Endothelial cell of umbilical vein (primary cell): ENCODE data around the gene COL20A1. TPM values are rescaled to one million over a fixed set of nuclear protein-coding genes. Genes with fewer than 3 reads are reported as not detected.

Experiments used
- BruUV-seq: library from RNA; stranded (reverse); fragments of 400-500 nt; replicated peaks from 2 replicates; lab custom pipeline; 2021; lab: Mats Ljungman, UMichigan
- CTCF ChIA-PET: fragments of 300-600, 350-600 bp; sonication (Branson Sonifier 250); formaldehyde crosslinking; loops from one replicate; lab custom pipeline; 2021; ENCODE audit warnings: antibody characterized with exemption, inconsistent platforms; lab: Charles Lee
- POLR2A ChIA-PET: fragments of 300-600, 350-600 bp; sonication (Branson Sonifier 250); formaldehyde crosslinking; loops from one replicate; lab custom pipeline; 2021; ENCODE audit warnings: antibody characterized with exemption, inconsistent platforms; lab: Charles Lee
- DNase-seq: peaks from one replicate; pipeline ENCODE4 v3.0.0-alpha.2; 2011; ENCODE audit warnings: low read depth, low spot score
- FAIRE-seq: peaks from 2 replicates; lab custom pipeline; 2011; peaks lifted over from hg19 to GRCh38; lab: Jason Lieb, UNC
- H2AFZ ChIP-seq: 2 replicates; pipeline ENCODE4 v1.6.0; 2012; ENCODE audit warnings: low read depth, low read length, control low read depth, inconsistent platforms
- H3K27ac ChIP-seq: 2 replicates; pipeline ENCODE4 v1.5.1; 2011; ENCODE audit warnings: low read depth, mild to moderate bottlenecking, control low read depth, low read length, moderate library complexity; ENCODE audit not compliant: insufficient read depth
- H3K27me3 ChIP-seq, 2 experiments: 2 replicates each; pipeline versions ENCODE4 v1.6.0 to v1.6.1; 2011; ENCODE audit warnings: low read length in 2 of 2, mixed read lengths in 1 of 2; ENCODE audit not compliant: control insufficient read depth in 2 of 2, insufficient read depth in 2 of 2
- H3K36me3 ChIP-seq, 2 experiments: 2 replicates in 1 of 2; 3 replicates in 1 of 2; pipeline ENCODE4 v1.5.1; 2011; ENCODE audit warnings: low read length in 2 of 2, mild to moderate bottlenecking in 1 of 2, moderate library complexity in 1 of 2; ENCODE audit not compliant: control insufficient read depth in 2 of 2, insufficient read depth in 2 of 2; ENCODE audit errors: extremely low read depth in 1 of 2
- H3K4me1 ChIP-seq: 3 replicates; pipeline ENCODE4 v1.5.1; 2011; ENCODE audit warnings: mild to moderate bottlenecking, low read length; ENCODE audit not compliant: control insufficient read depth, insufficient read depth; ENCODE audit errors: extremely low read depth
- H3K4me2 ChIP-seq: 2 replicates; pipeline ENCODE4 v1.6.1; 2011; ENCODE audit warnings: low read length, control low read depth, mixed read lengths; ENCODE audit not compliant: insufficient read depth
- H3K4me3 ChIP-seq, 3 experiments: fragments of 200-600 bp in 1 of 3; sonication (generic), shearing (Covaris generic) in 1 of 3; replicated peaks in 1 of 3; 2 replicates each; pipeline ENCODE4 v1.5.1; 2011 to 2016; ENCODE audit warnings: control low read depth in 3 of 3, low read length in 3 of 3, mild to moderate bottlenecking in 2 of 3, inconsistent platforms in 1 of 3, low read depth in 1 of 3, moderate library complexity in 1 of 3; ENCODE audit not compliant: insufficient read depth in 1 of 3
- H3K79me2 ChIP-seq: 2 replicates; pipeline ENCODE4 v1.6.0; 2012; ENCODE audit warnings: low read length, inconsistent platforms; ENCODE audit not compliant: control insufficient read depth, insufficient read depth
- H3K9ac ChIP-seq: replicated peaks from 2 replicates; pipeline ENCODE3; 2011; ENCODE audit warnings: low read length, control low read depth; ENCODE audit not compliant: insufficient read depth; ENCODE audit errors: extremely low read depth
- H3K9me1 ChIP-seq: replicated peaks from 3 replicates; pipeline ENCODE4 v1.6.0; 2011; ENCODE audit warnings: mild to moderate bottlenecking, low read length; ENCODE audit not compliant: control insufficient read depth, insufficient read depth; ENCODE audit errors: extremely low read depth
- H3K9me3 ChIP-seq: replicated peaks from 2 replicates; pipeline ENCODE4 v1.5.1; 2012; ENCODE audit warnings: low read length, inconsistent platforms; ENCODE audit not compliant: control insufficient read depth, insufficient read depth
- H4K20me1 ChIP-seq: replicated peaks from 2 replicates; pipeline ENCODE3; 2011; ENCODE audit warnings: mild to moderate bottlenecking, low read length; ENCODE audit not compliant: control insufficient read depth, insufficient read depth; ENCODE audit errors: extremely low read depth
- FOS ChIP-seq: IDR thresholded peaks from 2 replicates; pipeline ENCODE4 v1.6.1; 2011; ENCODE audit warnings: mild to moderate bottlenecking, low read length, moderate library complexity, borderline replicate concordance; ENCODE audit not compliant: insufficient read depth
- GATA2 ChIP-seq: IDR thresholded peaks from 2 replicates; pipeline ENCODE4 v1.7.0; 2011; ENCODE audit warnings: low read depth, mild to moderate bottlenecking, moderate library complexity, mixed read lengths, low read length; ENCODE audit not compliant: insufficient read length, insufficient read depth
- JUN ChIP-seq: IDR thresholded peaks from 2 replicates; pipeline ENCODE4 v1.6.1; 2011; ENCODE audit warnings: borderline replicate concordance, low read depth; ENCODE audit not compliant: insufficient read length, insufficient read depth
- MAX ChIP-seq: IDR thresholded peaks from 2 replicates; pipeline ENCODE4 v1.6.1; 2011; ENCODE audit not compliant: insufficient read depth, insufficient read length
- dilution Hi-C: fragments of 300-500 bp; cut with MboI; formaldehyde crosslinking; loops from one replicate; pipeline ENCODE4 v1.15.0; 2019; ENCODE audit warnings: low sequenced_read_pairs; ENCODE audit not compliant: extremely low pct_ligation_motif_present
- intact Hi-C: fragments of 100-400 bp; cut with micrococcal nuclease; formaldehyde crosslinking; loops from one replicate; pipeline ENCODE4 v1.10.0; 2022
- polyA plus RNA-seq, 4 experiments: library from polyadenylated mRNA; depleted of rRNA in 3 of 4; stranded (reverse) in 3 of 4; unstranded in 1 of 4; fragments of >200 nt; gene quantifications; 2 replicates each; pipeline versions ENCODE4 v1.2.1 to v1.2.3, GENCODE V29; 2011 to 2012; ENCODE audit warnings: missing spikeins in 1 of 4
- total RNA-seq: library from RNA; stranded (reverse); gene quantifications from 2 replicates; pipeline ENCODE4 v1.2.3, GENCODE V29; 2021

The COL20A1 gene
- total and polyA plus RNA-seq, 2 donors (not counting 3 experiments of a cell fraction or from before 2014, with no cell fraction given), result not detected

GRCh38 chr20:63317061-63317460 is 24.1 kb downstream of the COL20A1 start:
- no peaks in the 10 kb centered on the region for H4K20me1 ChIP-seq
- ChIA-PET POLR2A (no interaction called here), CTCF (interaction anchor here (1.9 to 2.4 kb wide), 3 partner anchors 8 to 94 kb away, joined by 4 to 11 read pairs (median 8); no protein-coding TSS in a partner anchor)
- H3K9me1 ChIP-seq, result no peaks in the 10 kb centered on the region
- H3K27me3 ChIP-seq, result no peaks in the 10 kb centered on the region
- H3K4me3 ChIP-seq, result no peak overlapping the region
- H3K36me3 ChIP-seq, result no peaks in the 10 kb centered on the region
- dilution Hi-C loops (no loop called here), intact Hi-C loops (no loop called here)
- H2AFZ ChIP-seq, result no peak overlapping the region
- H3K79me2 ChIP-seq, result no peaks in the 10 kb centered on the region
- DNase-seq (no peak), FAIRE-seq (no peak)
- TF ChIP-seq FOS, result no peak
- no peak overlapping the region for H3K4me2 ChIP-seq
- no TSS peak for BruUV-seq
- no peaks in the 10 kb centered on the region for H3K9me3 ChIP-seq
- H3K27ac ChIP-seq, result no peak overlapping the region
- no peak overlapping the region for H3K9ac ChIP-seq
- H3K4me1 ChIP-seq, result no peaks in the 10 kb centered on the region

GRCh38 chr20:63317601-63318291 is 24.8 kb downstream of the COL20A1 start:
- no peak overlapping the region for H3K4me3 ChIP-seq
- H2AFZ ChIP-seq, result no peak overlapping the region
- no peaks in the 10 kb centered on the region for H3K27me3 ChIP-seq
- POLR2A ChIA-PET, result no interaction called here
- no peaks in the 10 kb centered on the region for H3K9me3 ChIP-seq
- no peaks in the 10 kb centered on the region for H3K79me2 ChIP-seq
- intact Hi-C loops (no loop called here), dilution Hi-C loops (no loop called here)
- no peak for TF ChIP-seq GATA2
- no peak for TF ChIP-seq MAX
- no peak for TF ChIP-seq JUN
- no peak overlapping the region for H3K9ac ChIP-seq
- CTCF ChIA-PET, result interaction anchor here (0.6 to 2.4 kb wide), 4 partner anchors 9 to 676 kb away, joined by 3 to 11 read pairs (median 6); partner anchors contain the start of gene SLCO4A1
- no peaks in the 10 kb centered on the region for H3K9me1 ChIP-seq
- no peaks in the 10 kb centered on the region for H3K36me3 ChIP-seq
- no peak overlapping the region for H3K27ac ChIP-seq
- BruUV-seq, result no TSS peak
- DNase-seq (no peak), FAIRE-seq (no peak)
- H3K4me2 ChIP-seq, result no peak overlapping the region
- H3K4me1 ChIP-seq, result no peaks in the 10 kb centered on the region
- H4K20me1 ChIP-seq, result no peaks in the 10 kb centered on the region
